SHP77 (cell line): ENCODE data around the gene NDUFV1.
"Not testable (repeated sequence)": the region's sequence is repeated elsewhere in the genome, so short reads cannot be mapped to it uniquely, and the experiment has no call there.

ENCODE experiments used
- DNase-seq, 2 experiments: peaks; one replicate each; lab custom pipeline; 2025; lab: John Stamatoyannopoulos, UW

Gene NDUFV1

GRCh38 chr11:67611704-67612587 is 5.2 kb downstream of the NDUFV1 start:
- DNase-seq: no peak

GRCh38 chr11:67612751-67613150 is 6.0 kb downstream of the NDUFV1 start:
- no peak for DNase-seq

- DNase-seq: no peak
These were observed 6.7 kb downstream of the NDUFV1 start for GRCh38 chr11:67613313-67613959.

- peak; percentile 37 to 43 for DNase-seq
These were observed 7.4 kb downstream of the NDUFV1 start for GRCh38 chr11:67613960-67614715.

- DNase-seq: peak; percentile 53 to 66
These were observed 8.3 kb downstream of the NDUFV1 start for GRCh38 chr11:67614730-67615714.

- DNase-seq: no peak
These were observed 9.1 kb downstream of the NDUFV1 start for GRCh38 chr11:67615728-67616430.

- no peak for DNase-seq
These were observed 9.9 kb downstream of the NDUFV1 start for GRCh38 chr11:67616431-67617242.

GRCh38 chr11:67617243-67617953 is 10.7 kb downstream of the NDUFV1 start:
- DNase-seq: no peak

GRCh38 chr11:67618901-67619659 is 12.3 kb downstream of the NDUFV1 start:
- not testable (repeated sequence) for DNase-seq

GRCh38 chr11:67619683-67620618 is 13.2 kb downstream of the NDUFV1 start:
- peak; percentile 96 to 97 for DNase-seq

GRCh38 chr11:67620621-67621020 is 13.9 kb downstream of the NDUFV1 start:
- peak; percentile 71 to 79 for DNase-seq

GRCh38 chr11:67621928-67622327 is 15.2 kb downstream of the NDUFV1 start:
- not testable (repeated sequence) for DNase-seq

- not testable (repeated sequence) for DNase-seq
These were observed 16.2 kb downstream of the NDUFV1 start for GRCh38 chr11:67622905-67623304.

- not testable (repeated sequence) for DNase-seq
These were observed 17.1 kb downstream of the NDUFV1 start for GRCh38 chr11:67623795-67624194.

- peak; percentile 78 to 83 for DNase-seq
These were observed 19.5 kb downstream of the NDUFV1 start for GRCh38 chr11:67626131-67626833.

GRCh38 chr11:67626970-67627369 is 20.2 kb downstream of the NDUFV1 start:
- peak; percentile 73 to 77 for DNase-seq

GRCh38 chr11:67627441-67627811 is 20.7 kb downstream of the NDUFV1 start:
- peak in 1 of 2 experiments; percentile 80 for DNase-seq
